AG08395 (cell line): ENCODE results near the gene C22orf39.

Source experiments
- DNase-seq: peaks from one replicate; pipeline ENCODE4 v3.0.0; 2012; ENCODE audit warnings: mixed read lengths, low spot score

Gene C22orf39

GRCh38 chr22:19429950-19430889 lies 17.3 kb downstream of the C22orf39 start:
- peak; percentile 47 for DNase-seq

- DNase-seq, result no peak
These were observed 23.4 kb downstream of the C22orf39 start for GRCh38 chr22:19424186-19424500.

- no peak for DNase-seq
These were observed 24.8 kb downstream of the C22orf39 start for GRCh38 chr22:19422440-19423301.

GRCh38 chr22:19420321-19420720 lies 27.2 kb downstream of the C22orf39 start:
- no peak for DNase-seq

GRCh38 chr22:19419464-19420178 lies 27.9 kb downstream of the C22orf39 start:
- no peak for DNase-seq

- DNase-seq, result no peak
These were observed 28.4 kb downstream of the C22orf39 start for GRCh38 chr22:19419086-19419463.

- DNase-seq, result no peak
These were observed 34.6 kb downstream of the C22orf39 start for GRCh38 chr22:19412923-19413322.

- DNase-seq, result no peak
These were observed 35.0 kb downstream of the C22orf39 start for GRCh38 chr22:19412478-19412877.

GRCh38 chr22:19411690-19412045 lies 35.8 kb downstream of the C22orf39 start:
- no peak for DNase-seq

- no peak for DNase-seq
These were observed 36.4 kb downstream of the C22orf39 start for GRCh38 chr22:19410941-19411689.

- DNase-seq, result no peak
These were observed 39.6 kb downstream of the C22orf39 start for GRCh38 chr22:19407649-19408606.

GRCh38 chr22:19406846-19407245 lies 40.7 kb downstream of the C22orf39 start:
- DNase-seq, result no peak

GRCh38 chr22:19406281-19406811 lies 41.2 kb downstream of the C22orf39 start:
- no peak for DNase-seq

- DNase-seq, result no peak
These were observed 41.9 kb downstream of the C22orf39 start for GRCh38 chr22:19405652-19406051.

- DNase-seq, result no peak
These were observed 42.4 kb downstream of the C22orf39 start for GRCh38 chr22:19405133-19405532.

GRCh38 chr22:19404676-19405075 lies 42.8 kb downstream of the C22orf39 start:
- no peak for DNase-seq

- DNase-seq, result no peak
These were observed 44.8 kb downstream of the C22orf39 start for GRCh38 chr22:19402642-19403191.

GRCh38 chr22:19401483-19401882 lies 46.0 kb downstream of the C22orf39 start:
- DNase-seq, result no peak

- DNase-seq, result no peak
These were observed 46.6 kb downstream of the C22orf39 start for GRCh38 chr22:19400881-19401280.

- no peak for DNase-seq
These were observed 48.9 kb downstream of the C22orf39 start for GRCh38 chr22:19398652-19399051.
